Measurements from ENCODE around the gene PRKAR1B.

- no peak for TF ChIP-seq CTCF (IDR thresholded peaks at IDR 0.05)
- no peak for TF ChIP-seq POLR2A (IDR thresholded peaks at IDR 0.05)
These were observed 15.8 kb downstream of the PRKAR1B start for GRCh38 chr7:711093-711921.

Measured in thyroid gland (tissue), 4 donors.